HG03097 (cell line): ENCODE results near the gene KIF1A.

Experiments used
- ATAC-seq: cut with Tn5 transposase; IDR thresholded peaks from one replicate; pipeline ENCODE4 v1.9.1; 2021; ENCODE audit not compliant: unreplicated experiment, low FRiP score

Gene KIF1A

DNA sequence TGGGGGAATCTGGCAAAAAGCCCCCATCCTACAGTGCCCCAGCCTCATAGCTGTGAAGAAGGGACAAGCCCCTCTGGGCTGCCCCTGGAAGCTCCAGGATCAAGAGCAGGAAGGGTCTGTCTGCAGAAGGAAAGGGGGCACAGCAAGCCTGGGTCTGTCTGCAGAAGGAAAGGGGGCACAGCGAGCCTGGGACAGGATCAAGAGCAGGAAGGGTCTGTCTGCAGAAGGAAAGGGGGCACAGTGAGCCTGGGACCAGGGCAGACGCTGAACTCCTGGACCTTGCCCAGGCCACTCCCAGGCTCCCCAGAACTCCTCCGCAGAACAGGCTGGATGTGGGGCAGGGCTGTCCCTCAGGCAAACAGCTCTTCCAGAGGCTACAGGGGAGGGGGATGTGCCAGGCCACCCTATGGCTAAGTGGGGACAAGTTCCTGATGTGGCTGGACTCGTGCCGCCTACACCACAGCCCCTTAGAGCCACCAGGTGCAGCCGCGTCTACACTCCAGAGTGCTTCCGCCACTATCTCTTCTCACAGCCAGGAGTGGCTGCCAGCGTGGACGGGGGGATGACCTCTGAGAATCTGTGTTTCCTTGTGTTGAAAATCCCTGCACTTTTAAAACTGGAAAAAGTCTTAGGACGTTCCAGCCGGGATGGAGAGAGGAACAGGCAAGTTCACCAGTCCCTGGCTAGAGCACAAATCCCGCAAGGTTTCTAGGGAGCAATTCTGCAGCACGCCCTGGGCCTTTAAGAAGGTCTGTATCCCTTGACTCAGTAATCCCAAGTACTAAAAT lies 20.8 kb downstream of the KIF1A start:
- no peak for ATAC-seq

DNA sequence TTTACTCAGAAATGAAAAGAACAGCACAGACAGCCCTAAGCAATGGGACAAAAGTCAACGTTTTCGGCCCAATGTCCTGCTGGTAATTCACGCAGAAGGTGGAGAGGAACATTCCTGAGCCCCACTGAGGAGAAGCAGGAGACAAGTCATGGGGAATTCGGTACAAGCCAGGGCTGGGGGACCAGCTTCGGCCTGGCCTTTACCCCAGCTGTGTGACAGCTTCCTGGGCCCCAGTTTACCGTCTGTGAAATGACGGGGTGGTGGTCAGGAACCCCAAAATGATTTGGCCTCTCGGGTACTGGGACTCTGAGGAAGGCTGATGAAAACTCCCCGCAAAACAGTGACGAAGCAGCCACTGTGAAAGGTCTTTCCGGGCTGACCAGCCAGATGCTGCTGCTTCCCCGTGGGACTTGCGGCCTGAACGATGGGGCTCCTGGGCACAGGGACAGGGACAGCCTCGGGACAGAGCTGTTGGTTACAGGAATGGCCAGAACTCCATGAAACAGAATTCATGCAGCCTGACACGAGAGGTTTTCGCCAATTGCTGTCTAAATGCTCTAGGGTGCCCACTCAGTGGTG lies 21.6 kb downstream of the KIF1A start:
- ATAC-seq: no peak

DNA sequence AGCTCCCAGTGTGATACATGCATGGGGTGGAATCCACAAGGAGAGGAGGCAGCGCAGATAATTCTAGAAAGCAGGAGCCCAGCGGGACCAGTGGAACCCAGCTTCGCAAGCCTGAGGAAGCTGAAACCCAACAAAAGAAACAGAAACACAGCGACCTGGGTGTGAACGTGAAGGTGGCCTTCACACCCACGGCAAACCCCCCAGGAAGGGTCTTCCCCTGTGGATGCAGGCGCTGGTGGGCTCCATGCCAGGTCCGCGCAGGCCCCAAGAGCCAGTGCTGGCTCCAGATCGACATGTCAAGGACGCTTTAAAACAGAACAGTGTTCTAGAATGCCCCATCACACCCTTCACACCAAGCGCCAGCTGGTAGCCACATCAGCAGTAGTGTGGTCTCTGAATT lies 22.1 kb downstream of the KIF1A start:
- ATAC-seq: no peak

DNA sequence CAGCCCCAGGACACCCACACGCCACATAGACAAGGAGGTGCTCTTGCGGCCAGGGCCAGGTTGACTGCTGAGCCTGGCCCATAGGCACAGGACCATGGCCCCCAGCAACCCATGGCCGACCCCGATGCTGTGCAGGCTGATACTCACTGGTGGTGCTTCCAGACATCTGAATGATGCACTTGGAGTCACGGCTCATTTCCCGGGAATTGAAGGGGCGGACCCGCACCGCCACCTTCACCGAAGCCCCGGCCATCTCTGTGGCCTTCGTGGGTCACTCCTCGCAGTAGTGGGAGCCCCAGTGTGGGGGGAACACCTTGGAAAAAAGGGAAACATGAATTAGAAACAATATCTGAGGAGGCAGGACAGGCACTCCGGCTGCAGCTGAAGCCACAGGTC lies 22.5 kb downstream of the KIF1A start:
- no peak for ATAC-seq

GRCh38 chr2:240796543-240797499 lies 23.2 kb downstream of the KIF1A start:
- ATAC-seq: no peak

- no peak for ATAC-seq
These were observed 24.0 kb downstream of the KIF1A start for GRCh38 chr2:240795916-240796510.

- ATAC-seq: no peak
These were observed 24.6 kb downstream of the KIF1A start for GRCh38 chr2:240795454-240795853.

DNA sequence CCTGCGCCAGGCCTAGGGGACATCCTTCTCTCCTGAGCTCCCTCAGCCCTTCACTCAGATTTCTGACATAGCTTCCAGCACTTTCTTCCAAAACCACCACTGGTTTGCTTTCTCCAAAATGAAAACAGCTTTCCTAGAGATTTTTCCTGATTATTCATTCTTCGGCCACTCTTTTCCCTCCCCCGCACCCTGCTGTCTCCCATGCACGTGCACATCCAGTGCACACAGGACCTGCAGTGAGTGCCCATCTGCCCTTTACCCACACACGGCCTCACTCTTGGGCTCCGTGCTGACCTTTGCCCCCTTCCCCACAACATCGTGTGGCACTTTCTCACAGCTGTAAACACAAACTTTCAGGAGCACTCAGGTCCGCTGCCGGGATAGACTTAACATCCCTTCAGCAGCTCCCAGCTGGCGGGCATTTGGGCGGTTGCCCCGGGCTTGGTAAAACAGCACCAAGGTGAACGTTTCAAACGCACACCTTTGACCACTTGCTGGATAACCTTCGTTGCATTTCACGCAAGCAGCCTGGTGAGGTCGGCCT lies 25.8 kb downstream of the KIF1A start:
- no peak for ATAC-seq

GRCh38 chr2:240793313-240794177 lies 26.5 kb downstream of the KIF1A start:
- no peak for ATAC-seq

GRCh38 chr2:240792629-240793312 lies 27.2 kb downstream of the KIF1A start:
- no peak for ATAC-seq

DNA sequence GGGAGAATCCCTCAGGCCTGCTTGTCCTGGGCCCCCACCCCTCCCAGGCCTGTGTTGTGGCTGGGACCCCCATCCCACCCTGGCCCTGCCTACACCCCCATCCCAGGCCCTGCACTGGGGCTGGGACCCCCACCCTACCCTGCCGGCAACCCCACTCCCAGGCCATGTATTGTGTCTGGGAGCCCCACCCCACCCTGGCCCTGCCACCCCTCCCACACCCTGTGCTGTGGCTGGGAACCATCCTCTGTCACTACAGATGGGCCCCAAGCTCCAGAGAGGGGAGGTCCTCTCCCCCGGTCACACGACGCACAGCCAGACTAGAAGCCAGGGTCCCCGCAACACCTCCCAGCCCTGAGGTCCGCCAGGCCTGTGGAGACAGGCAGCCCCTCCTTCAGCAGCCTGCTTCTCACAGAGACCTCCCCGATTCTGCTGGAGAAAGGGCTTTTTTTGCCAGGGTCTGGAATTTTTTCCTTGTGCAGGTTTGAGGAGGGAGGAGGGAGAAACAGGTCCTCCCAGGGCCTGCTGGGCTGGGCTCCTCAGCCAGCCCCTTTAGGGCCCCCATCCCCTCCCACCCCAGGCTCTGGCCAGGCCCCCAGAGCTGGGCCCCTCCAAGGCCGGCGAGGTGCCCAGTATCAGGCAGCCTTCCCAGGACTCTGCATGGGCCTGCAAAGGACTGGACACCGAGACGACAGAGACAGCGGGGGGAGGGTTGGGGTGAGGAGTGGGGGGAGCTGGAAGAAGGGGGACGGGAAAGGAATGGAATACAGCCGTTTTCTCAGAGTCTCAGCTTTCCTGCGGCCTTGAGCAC lies 28.0 kb downstream of the KIF1A start:
- no peak for ATAC-seq

DNA sequence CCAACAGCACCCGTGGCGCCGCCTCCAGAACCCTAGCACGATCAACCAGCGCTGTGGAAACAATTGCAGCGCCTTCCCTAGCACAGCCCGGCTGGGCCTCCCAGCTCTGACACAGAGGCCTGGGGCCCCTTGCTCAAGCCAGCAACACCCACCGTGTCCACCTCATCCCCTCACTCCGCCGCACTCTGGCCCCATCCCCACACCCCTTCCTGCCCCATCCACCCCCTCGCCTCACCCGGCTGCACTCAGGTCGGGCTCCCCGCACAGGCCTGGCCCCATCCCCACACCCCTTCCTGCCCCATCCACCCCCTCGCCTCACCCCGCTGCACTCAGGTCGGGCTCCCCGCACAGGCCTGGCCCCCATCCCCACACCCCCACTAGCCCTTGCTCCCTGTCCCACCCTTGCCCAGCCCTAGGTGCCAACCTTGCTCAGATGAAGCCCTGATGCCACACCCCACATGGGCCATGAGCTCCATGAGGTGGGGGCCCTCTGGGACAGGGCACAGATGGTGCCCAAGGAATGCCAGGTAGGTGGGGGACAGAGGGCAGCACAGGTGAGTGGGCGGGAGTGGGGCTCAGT lies 28.7 kb downstream of the KIF1A start:
- no peak for ATAC-seq

DNA sequence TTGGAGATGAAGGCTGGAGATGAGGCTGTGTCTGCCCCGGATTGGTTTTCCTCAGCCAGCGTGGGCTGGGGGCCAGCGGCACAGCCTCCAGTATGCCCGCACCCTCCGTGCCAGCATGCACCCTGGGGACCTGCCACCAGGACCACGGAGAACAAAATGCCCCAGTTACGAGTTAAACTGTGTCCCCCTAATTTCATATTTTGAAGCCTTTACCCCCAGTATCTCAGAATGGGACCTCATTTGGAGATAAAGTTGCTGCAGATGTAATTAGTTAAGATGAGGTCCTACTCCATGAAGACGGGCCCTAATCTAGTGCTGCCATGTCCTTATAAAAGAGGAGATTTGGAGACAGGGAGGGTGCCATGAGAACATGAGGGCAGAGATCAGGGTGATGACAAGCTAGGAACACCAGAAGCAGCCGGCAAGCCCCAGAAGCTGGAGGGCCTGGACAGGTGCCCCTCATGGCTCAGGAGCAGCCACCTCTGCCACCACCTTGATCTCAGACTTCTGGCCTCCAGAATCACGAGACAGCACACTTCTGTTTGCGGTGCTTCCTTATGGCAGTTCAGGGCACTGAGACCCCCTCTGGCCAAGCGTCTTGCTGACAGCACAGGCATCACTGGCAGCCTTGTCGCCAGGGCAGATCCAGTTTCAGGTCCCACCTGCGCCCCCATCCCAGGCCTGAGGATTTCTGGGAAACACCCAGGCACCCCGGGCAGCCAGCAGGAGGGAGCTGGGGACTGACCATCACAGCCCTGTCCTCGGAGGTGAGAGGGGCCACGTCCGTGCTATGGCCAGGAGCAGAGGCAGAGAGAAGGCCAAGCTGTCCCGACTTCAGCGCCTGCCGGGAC lies 29.4 kb downstream of the KIF1A start:
- no peak for ATAC-seq

- ATAC-seq: no peak
These were observed 30.3 kb downstream of the KIF1A start for GRCh38 chr2:240789501-240790369.

- no peak for ATAC-seq
These were observed 31.0 kb downstream of the KIF1A start for GRCh38 chr2:240789051-240789453.

DNA sequence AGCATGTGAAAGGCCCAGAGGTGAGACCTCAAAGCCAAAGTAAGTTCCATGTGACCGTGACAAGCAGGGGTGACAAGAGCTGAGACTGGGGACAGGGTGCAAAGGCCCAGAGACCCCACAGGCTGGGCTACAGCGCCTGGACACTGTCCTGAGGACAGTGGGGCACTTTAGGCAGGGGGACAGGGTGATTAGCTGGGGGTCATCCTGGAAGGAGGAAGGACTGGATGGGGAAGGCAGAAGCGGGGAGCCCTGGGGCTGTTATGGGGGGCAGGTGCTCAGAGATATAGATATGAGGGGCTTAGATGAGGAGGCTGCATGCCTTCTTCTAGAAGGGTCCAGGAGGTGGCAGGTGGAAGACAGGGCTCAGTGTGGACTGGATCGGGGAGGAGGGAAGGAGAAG lies 31.5 kb downstream of the KIF1A start:
- ATAC-seq: no peak
